Thoracic aorta (tissue), 2 donors: ENCODE measurements around the gene NCKAP5. TPM values are rescaled to one million over a fixed set of nuclear protein-coding genes. Genes with fewer than 3 reads are reported as not detected.

Experiments used
- ATAC-seq: fragments of 150-250 bp; one replicate; pipeline ENCODE4 v1.8.0; 2017; ENCODE audit warnings: low read depth; ENCODE audit not compliant: insufficient number of reproducible peaks, low FRiP score
- DNase-seq: peaks from one replicate; pipeline ENCODE4 v3.0.0-alpha.2; 2020; ENCODE audit warnings: low spot score
- H3K27ac ChIP-seq, 2 donors: fragments of 200-600 bp; sonication (generic); 1 replicate in 1 of 2; 2 replicates in 1 of 2; pipeline ENCODE4 v1.5.1; 2016; ENCODE audit warnings: mild to moderate bottlenecking in 2 of 2, moderate library complexity in 2 of 2
- H3K27me3 ChIP-seq: fragments of 200-600 bp; sonication (generic); replicated peaks from 2 replicates; pipeline ENCODE4 v1.6.0; 2016; ENCODE audit warnings: mild to moderate bottlenecking; ENCODE audit not compliant: insufficient read depth
- H3K36me3 ChIP-seq: fragments of 200-600 bp; sonication (generic); one replicate; pipeline ENCODE4 v1.5.1; 2016
- H3K4me1 ChIP-seq, 2 donors: fragments of 200-600 bp; sonication (generic); 1 replicate in 1 of 2; 2 replicates in 1 of 2; pipeline versions ENCODE4 v1.5.1 to v1.6.0; 2016; ENCODE audit warnings: low read depth in 2 of 2, mild to moderate bottlenecking in 1 of 2; ENCODE audit not compliant: control insufficient read depth in 1 of 2
- H3K4me3 ChIP-seq: fragments of 200-600 bp; sonication (generic); 2 replicates; pipeline ENCODE4 v1.5.1; 2016; ENCODE audit warnings: mild to moderate bottlenecking
- H3K9me3 ChIP-seq: fragments of 200-600 bp; sonication (generic); 2 replicates; pipeline ENCODE4 v1.5.1; 2016
- total RNA-seq, 2 donors: library from RNA; depleted of rRNA; stranded (reverse); fragments of >200 nt; gene quantifications; one replicate each; pipeline versions ENCODE4 v1.1.0 to v1.2.3, GENCODE V29; 2016
- TF ChIP-seq, protein P1 (sequence below): fragments of 200-600 bp; sonication (generic); IDR thresholded peaks from one replicate; pipeline ENCODE4 v1.5.1; 2019; ENCODE audit warnings: antibody characterized with exemption

NCKAP5 gene
- total RNA-seq, 2 donors from 2014 or later = 1.2 to 1.9 TPM

DNA sequence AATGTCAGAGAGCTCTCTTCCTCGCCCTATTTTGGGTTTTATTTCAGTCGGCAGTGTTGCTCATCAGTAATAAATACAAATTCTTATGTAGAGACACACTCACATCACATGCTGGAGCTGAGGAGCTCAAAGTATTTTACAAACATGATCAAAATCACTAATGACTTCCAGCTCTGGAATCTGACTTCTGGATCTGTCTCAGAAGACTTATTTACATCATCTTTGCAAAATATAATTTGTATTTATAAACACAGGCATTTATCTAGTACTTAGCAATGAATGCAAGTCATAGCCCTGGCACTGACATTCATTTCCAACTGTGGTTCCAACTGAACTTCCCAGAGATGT lies 327.1 kb downstream of the NCKAP5 start:
- DNase-seq = no peak
- Histone ChIP-seq H3K27me3 (no peaks in the 10 kb centered on the region), H3K4me1 (no peaks in the 10 kb centered on the region), H3K27ac (no peak overlapping the region), H3K9me3 (no peaks in the 10 kb centered on the region), H3K4me3 (no peak overlapping the region), H3K36me3 (no peaks in the 10 kb centered on the region)
- ATAC-seq = no peak
- TF ChIP-seq, protein P1, sequence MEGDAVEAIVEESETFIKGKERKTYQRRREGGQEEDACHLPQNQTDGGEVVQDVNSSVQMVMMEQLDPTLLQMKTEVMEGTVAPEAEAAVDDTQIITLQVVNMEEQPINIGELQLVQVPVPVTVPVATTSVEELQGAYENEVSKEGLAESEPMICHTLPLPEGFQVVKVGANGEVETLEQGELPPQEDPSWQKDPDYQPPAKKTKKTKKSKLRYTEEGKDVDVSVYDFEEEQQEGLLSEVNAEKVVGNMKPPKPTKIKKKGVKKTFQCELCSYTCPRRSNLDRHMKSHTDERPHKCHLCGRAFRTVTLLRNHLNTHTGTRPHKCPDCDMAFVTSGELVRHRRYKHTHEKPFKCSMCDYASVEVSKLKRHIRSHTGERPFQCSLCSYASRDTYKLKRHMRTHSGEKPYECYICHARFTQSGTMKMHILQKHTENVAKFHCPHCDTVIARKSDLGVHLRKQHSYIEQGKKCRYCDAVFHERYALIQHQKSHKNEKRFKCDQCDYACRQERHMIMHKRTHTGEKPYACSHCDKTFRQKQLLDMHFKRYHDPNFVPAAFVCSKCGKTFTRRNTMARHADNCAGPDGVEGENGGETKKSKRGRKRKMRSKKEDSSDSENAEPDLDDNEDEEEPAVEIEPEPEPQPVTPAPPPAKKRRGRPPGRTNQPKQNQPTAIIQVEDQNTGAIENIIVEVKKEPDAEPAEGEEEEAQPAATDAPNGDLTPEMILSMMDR = no peak

DNA sequence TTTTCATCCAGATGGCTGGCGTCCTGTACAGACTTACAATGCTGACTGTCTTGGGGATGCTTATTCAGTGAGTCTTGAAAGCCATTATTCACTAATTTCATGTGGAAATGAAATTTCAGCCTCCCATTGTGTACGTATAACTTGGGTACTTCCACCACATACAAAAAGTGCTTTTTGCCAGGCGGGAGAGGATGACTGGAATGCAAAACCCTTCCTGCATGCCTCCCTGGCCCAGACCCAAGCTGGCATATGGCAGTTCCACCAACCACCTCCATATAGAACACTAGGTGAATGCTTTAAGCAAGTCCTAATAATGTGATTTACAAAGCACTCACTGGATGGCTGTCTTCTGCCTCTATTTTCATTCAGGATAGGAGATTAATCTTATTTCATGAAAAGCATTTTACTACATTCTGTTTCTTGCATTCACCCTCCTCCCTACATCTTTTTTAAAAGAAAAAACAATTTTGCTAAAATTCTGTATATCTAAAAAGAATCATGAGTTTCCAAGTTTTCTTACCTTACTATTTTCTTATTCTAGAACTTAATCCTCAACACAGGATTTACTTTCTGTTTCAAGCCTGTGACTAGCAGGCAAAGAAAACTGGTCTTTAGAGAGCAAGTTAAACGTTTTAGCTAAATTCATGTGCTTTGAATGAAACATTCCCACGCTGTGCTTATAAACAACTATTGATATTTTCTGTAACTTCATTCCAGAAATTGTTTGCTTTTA lies 327.6 kb downstream of the NCKAP5 start:
- H3K9me3 ChIP-seq = no peaks in the 10 kb centered on the region
- H3K4me1 ChIP-seq = no peaks in the 10 kb centered on the region
- no peak overlapping the region for H3K4me3 ChIP-seq
- no peaks in the 10 kb centered on the region for H3K27me3 ChIP-seq
- H3K27ac ChIP-seq = no peak overlapping the region
- no peaks in the 10 kb centered on the region for H3K36me3 ChIP-seq
- ATAC-seq (no peak), DNase-seq (no peak)
- TF ChIP-seq, protein P1 = no peak

DNA sequence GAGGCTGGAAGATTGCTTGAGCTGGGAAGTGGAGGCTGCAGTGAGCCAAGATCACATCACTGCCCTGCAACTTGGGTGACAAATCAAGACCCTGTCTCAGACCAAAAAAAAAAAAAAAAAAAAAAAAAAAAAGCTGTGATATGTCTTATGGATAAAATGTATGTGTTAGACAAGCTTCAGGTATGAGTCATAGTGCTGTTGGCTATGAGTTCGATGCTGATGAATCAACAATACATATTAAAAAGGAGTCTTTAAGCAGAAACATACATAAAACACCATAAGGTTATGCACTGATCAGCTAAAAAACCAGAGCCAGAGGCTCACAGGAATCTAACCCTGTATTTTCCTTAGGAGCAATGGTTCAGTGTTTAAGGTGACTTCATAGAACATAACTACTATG lies 332.3 kb downstream of the NCKAP5 start:
- Histone ChIP-seq H3K4me1 (no peaks in the 10 kb centered on the region), H3K36me3 (no peaks in the 10 kb centered on the region), H3K4me3 (no peak overlapping the region), H3K27ac (no peak overlapping the region), H3K9me3 (no peaks in the 10 kb centered on the region), H3K27me3 (no peaks in the 10 kb centered on the region)
- TF ChIP-seq, protein P1 = no peak
- ATAC-seq = no peak
- DNase-seq = no peak

DNA sequence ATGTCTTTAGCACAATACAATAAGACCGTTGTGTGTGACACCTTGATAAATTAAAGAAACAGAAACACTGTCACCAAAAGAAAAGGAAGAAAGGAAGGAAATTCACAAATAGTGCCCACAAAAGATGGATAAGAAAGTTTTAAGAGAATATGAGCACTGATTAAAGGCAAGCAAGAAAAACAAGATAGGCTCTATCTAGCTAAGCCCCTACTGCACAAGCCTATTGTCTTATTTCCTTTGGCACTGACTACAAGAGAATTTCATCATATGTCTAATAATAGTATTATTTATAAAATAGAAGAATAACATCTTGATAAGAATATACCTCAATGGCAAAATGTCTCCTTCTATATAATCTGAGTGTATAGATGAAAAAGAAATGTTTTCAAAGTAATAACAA lies 335.7 kb downstream of the NCKAP5 start:
- TF ChIP-seq, protein P1 = no peak
- Histone ChIP-seq H3K27me3 (no peaks in the 10 kb centered on the region), H3K9me3 (no peaks in the 10 kb centered on the region), H3K4me3 (no peak overlapping the region), H3K4me1 (no peaks in the 10 kb centered on the region), H3K36me3 (no peaks in the 10 kb centered on the region), H3K27ac (no peak overlapping the region)
- ATAC-seq (no peak), DNase-seq (no peak)

- H3K27ac ChIP-seq = no peak overlapping the region
- H3K27me3 ChIP-seq = no peaks in the 10 kb centered on the region
- no peaks in the 10 kb centered on the region for H3K4me1 ChIP-seq
- H3K9me3 ChIP-seq = no peaks in the 10 kb centered on the region
- TF ChIP-seq, protein P1 = no peak
- DNase-seq (no peak), ATAC-seq (no peak)
- no peak overlapping the region for H3K4me3 ChIP-seq
- no peaks in the 10 kb centered on the region for H3K36me3 ChIP-seq
Measured at GRCh38 chr2:133231264-133231663, 337.0 kb downstream of the NCKAP5 start.
